Activated CD4-positive, alpha-beta memory T cell treated with anti-CD3 and anti-CD28 coated beads for 36 hours (primary cell): ENCODE results near the gene OR5K2. TPM values are rescaled to one million over a fixed set of nuclear protein-coding genes. Genes with fewer than 3 reads are reported as not detected.

ENCODE experiments used
- CTCF ChIA-PET: fragments of 350-600 bp; sonication (Branson Sonifier 250); formaldehyde crosslinking; loops from one replicate; lab custom pipeline; 2021; ENCODE audit warnings: antibody characterized with exemption, inconsistent platforms; lab: Charles Lee
- POLR2A ChIA-PET: fragments of 350-600 bp; sonication (Branson Sonifier 250); formaldehyde crosslinking; loops from one replicate; lab custom pipeline; 2021; ENCODE audit warnings: antibody characterized with exemption; lab: Charles Lee
- DNase-seq: peaks from one replicate; pipeline ENCODE4 v3.0.0-alpha.2; 2020
- H3K27ac Mint-ChIP-seq: one replicate; pipeline ENCODE4 v1.8.0; 2021; ENCODE audit warnings: mixed read lengths
- H3K27me3 Mint-ChIP-seq: one replicate; pipeline ENCODE4 v1.8.0; 2021; ENCODE audit warnings: mixed read lengths
- H3K36me3 Mint-ChIP-seq: one replicate; pipeline ENCODE4 v1.8.0; 2021; ENCODE audit warnings: mixed read lengths
- H3K4me1 Mint-ChIP-seq: one replicate; pipeline ENCODE4 v1.8.0; 2021; ENCODE audit warnings: low read depth, mixed read lengths
- H3K4me3 Mint-ChIP-seq: one replicate; pipeline ENCODE4 v1.8.0; 2021; ENCODE audit warnings: mild to moderate bottlenecking, mixed read lengths
- H3K9me3 Mint-ChIP-seq: one replicate; pipeline ENCODE4 v1.8.0; 2021; ENCODE audit warnings: mixed read lengths
- intact Hi-C: fragments of 100-400 bp; cut with micrococcal nuclease; formaldehyde crosslinking; loops from one replicate; pipeline ENCODE4 v1.15.1; 2023
- total RNA-seq, 2 experiments: library from RNA; stranded (reverse); gene quantifications; one replicate each; pipeline ENCODE4 v1.2.3, GENCODE V29; 2021

The OR5K2 gene
- total RNA-seq, 2 experiments from 2014 or later: not detected

DNA sequence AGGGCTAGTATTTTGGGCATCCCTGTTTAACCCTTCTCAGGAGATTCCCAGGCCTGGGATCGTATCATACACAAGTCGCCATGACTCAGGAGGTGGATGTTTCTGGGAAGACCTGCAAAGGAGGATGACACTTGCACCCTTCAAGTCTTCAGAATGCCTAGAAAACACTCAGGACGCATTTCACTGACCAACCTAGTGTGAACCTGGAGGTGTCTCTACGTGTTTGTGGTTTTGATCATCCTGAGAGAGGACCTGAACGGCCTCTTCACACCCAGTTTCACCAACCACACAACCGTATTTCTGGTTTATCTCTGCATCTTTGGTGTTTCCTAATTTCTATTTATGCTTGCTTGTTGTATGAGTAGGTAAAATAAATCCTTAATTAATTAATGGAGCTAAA, 28.0 kb downstream of the OR5K2 start:
- no peak overlapping the region for H3K27ac Mint-ChIP-seq
- no peaks in the 10 kb centered on the region for H3K9me3 Mint-ChIP-seq
- CTCF ChIA-PET: interaction anchor here (0.7 to 1.1 kb wide), 2 partner anchors 72 to 486 kb away, joined by 3 read pairs; no protein-coding TSS in a partner anchor
- no peak overlapping the region for H3K4me3 Mint-ChIP-seq
- peaks cover 21% of the 10 kb centered on the region for H3K36me3 Mint-ChIP-seq
- intact Hi-C loops: loop anchor here (10.0 kb wide), 1 partner anchor 651 kb away; no protein-coding TSS in a partner anchor
- H3K4me1 Mint-ChIP-seq: peaks cover 44% of the 10 kb centered on the region
- H3K27me3 Mint-ChIP-seq: no peaks in the 10 kb centered on the region
- DNase-seq: peak; percentile 26
- POLR2A ChIA-PET: interaction anchor here (1.4 kb wide), 2 partner anchors 11 to 16 kb away, joined by 3 to 4 read pairs; no protein-coding TSS in a partner anchor

DNA sequence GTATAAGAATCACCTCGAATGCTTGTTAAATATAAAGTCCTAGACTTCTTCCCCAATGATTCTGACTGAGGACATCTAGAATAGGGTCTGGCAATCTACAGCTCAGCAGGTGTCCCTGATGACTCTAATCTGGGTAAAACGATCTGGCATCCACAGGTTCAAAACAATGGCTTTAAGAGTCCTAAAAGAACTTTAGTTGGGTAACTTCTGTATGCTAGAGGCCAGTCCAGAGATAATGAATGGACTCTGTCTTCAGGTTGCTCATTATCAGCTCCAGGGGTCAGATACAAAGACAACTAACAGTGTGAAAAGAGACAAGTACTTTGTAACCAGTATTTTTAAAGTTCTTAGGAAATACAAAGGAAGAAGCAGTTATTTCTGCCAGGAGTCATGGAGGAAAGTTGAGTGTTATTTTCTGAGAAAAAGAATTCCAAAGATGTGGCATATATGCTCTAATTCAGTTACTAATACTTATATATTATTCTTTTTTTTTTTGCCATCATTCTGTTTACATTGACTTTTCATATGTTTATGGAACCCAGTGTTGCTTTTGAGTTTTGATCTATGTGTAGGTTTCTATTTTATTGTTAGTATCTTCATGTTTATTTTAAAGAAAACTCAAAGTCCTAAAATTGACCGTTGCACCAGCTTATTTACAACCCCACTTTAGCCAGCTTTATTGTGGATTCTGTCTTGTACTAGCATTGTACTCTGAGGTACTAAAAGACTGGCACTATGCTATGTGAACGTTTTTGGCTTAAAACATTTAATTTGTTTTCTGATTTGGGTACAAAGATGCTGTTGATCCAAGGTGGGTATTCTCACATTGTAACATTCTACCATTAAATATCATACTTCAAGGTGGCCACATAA, 31.2 kb downstream of the OR5K2 start:
- peaks cover 10% of the 10 kb centered on the region for H3K36me3 Mint-ChIP-seq

DNA sequence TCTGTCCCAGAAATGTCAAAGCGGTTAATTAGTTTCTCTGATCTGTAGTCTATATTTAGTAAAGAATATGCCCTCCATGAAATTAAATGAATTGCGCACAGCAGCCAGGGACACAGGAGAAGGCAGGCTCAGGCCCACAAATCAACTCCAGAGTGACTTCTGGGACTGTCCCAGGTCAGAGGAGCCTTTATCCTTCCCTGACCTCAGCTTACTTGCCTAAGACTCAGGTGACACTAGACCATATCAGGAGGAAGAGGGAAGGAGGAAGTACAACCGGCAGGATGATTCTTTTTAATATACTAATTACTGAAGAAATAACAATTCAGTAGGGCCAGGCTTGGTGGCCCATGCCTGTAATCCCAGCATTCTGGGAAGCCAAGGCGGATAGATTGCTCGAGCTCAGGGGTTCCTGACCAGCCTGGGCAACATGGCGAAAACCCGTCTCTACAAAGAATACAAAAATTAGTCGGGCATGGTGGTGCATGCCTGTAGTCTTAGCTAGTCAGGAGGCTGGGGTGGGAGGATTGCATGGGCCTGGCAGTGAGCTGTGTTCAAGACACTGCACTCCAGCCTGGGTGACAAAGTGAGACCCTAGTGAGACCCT, 32.5 kb downstream of the OR5K2 start:
- no peaks in the 10 kb centered on the region for H3K9me3 Mint-ChIP-seq
- no peak for DNase-seq
- H3K4me1 Mint-ChIP-seq: peaks cover 33% of the 10 kb centered on the region
- H3K36me3 Mint-ChIP-seq: peaks cover 10% of the 10 kb centered on the region
- no peak overlapping the region for H3K4me3 Mint-ChIP-seq
- H3K27me3 Mint-ChIP-seq: no peaks in the 10 kb centered on the region
- H3K27ac Mint-ChIP-seq: peak overlapping the region; percentile 50
- CTCF ChIA-PET: no interaction called here
- POLR2A ChIA-PET: interaction anchor here (0.7 to 1.2 kb wide), 3 partner anchors 27 to 35 kb away, joined by 3 read pairs; no protein-coding TSS in a partner anchor
- intact Hi-C loops: loop anchor here (10.0 kb wide), 1 partner anchor 655 kb away; no protein-coding TSS in a partner anchor

More for the DNA sequence above, 31.2 kb downstream of the OR5K2 start:
- ChIA-PET POLR2A (no interaction called here), CTCF (no interaction called here)
- H3K27me3 Mint-ChIP-seq: no peaks in the 10 kb centered on the region
- intact Hi-C loops: loop anchor here (10.0 kb wide), 1 partner anchor 654 kb away; no protein-coding TSS in a partner anchor
- H3K4me1 Mint-ChIP-seq: peaks cover 39% of the 10 kb centered on the region
- no peak overlapping the region for H3K4me3 Mint-ChIP-seq
- peak overlapping the region; percentile 19 for H3K27ac Mint-ChIP-seq
- no peaks in the 10 kb centered on the region for H3K9me3 Mint-ChIP-seq
- DNase-seq: no peak

DNA sequence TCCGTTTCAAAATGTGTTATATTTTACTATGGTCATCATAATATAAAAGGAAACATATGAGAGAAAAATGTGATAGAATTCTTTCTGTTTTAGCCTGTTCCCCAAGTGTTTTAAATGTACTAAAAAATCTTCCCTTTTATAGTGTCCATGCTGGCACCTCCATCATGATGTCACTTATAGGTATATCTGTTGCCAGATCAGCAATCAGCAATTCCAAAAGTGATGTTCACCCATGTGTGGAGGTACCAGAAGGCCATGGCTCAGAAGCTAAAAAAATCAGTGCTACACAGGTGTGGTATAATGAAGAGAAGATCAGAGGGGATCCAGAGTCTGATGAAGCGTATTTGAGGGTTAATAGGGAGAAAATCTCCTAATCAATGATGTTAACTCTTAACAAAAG, 33.2 kb downstream of the OR5K2 start:
- H3K27me3 Mint-ChIP-seq: no peaks in the 10 kb centered on the region
- ChIA-PET CTCF (interaction anchor here (0.5 kb wide), 1 partner anchor 554 kb away, joined by 3 read pairs; no protein-coding TSS in a partner anchor), POLR2A (interaction anchor here (1.2 kb wide), 1 partner anchor 34 kb away, joined by 3 read pairs; no protein-coding TSS in a partner anchor)
- intact Hi-C loops: no loop called here
- DNase-seq: no peak
- H3K4me3 Mint-ChIP-seq: no peak overlapping the region
- H3K4me1 Mint-ChIP-seq: peaks cover 27% of the 10 kb centered on the region
- peaks cover 10% of the 10 kb centered on the region for H3K36me3 Mint-ChIP-seq
- H3K9me3 Mint-ChIP-seq: no peaks in the 10 kb centered on the region
- H3K27ac Mint-ChIP-seq: no peak overlapping the region

GRCh38 chr3:98531622-98532274, 34.3 kb downstream of the OR5K2 start, which contains the start of gene GPR15:
GPR15 (plus strand) TSS chr3:98531978; CDS start chr3:98532034, 56 bp downstream.
- Mint-ChIP-seq H3K27me3 (no peaks in the 10 kb centered on the region), H3K4me1 (peaks cover 32% of the 10 kb centered on the region), H3K36me3 (peaks cover 10% of the 10 kb centered on the region), H3K4me3 (peak within 1 kb of the TSS; percentile 38), H3K9me3 (no peaks in the 10 kb centered on the region), H3K27ac (peak within 1 kb of the TSS; percentile 50)
- intact Hi-C loops: no loop called here
- ChIA-PET POLR2A (interaction anchor here (1.8 to 2.4 kb wide), 3 partner anchors 9 to 22 kb away, joined by 4 to 12 read pairs (median 9); partner anchors contain the start of gene CLDND1), CTCF (interaction anchor here (0.8 to 1.9 kb wide), 3 partner anchors 32 to 70 kb away, joined by 3 to 5 read pairs (median 3); no protein-coding TSS in a partner anchor)
- DNase-seq: no peak

GRCh38 chr3:98532275-98532637, 34.8 kb downstream of the OR5K2 start:
- DNase-seq: no peak
- no peaks in the 10 kb centered on the region for H3K9me3 Mint-ChIP-seq
- intact Hi-C loops: no loop called here
- ChIA-PET POLR2A (interaction anchor here (0.5 to 2.4 kb wide), 6 partner anchors 9 to 30 kb away, joined by 3 to 12 read pairs (median 4); partner anchors contain the start of gene CLDND1), CTCF (interaction anchor here (0.8 to 2.1 kb wide), 4 partner anchors 32 to 70 kb away, joined by 3 to 5 read pairs (median 4); no protein-coding TSS in a partner anchor)
- H3K4me3 Mint-ChIP-seq: peak overlapping the region; percentile 38
- H3K36me3 Mint-ChIP-seq: peaks cover 10% of the 10 kb centered on the region
- H3K4me1 Mint-ChIP-seq: peaks cover 35% of the 10 kb centered on the region
- no peaks in the 10 kb centered on the region for H3K27me3 Mint-ChIP-seq
- peak overlapping the region; percentile 50 for H3K27ac Mint-ChIP-seq

DNA sequence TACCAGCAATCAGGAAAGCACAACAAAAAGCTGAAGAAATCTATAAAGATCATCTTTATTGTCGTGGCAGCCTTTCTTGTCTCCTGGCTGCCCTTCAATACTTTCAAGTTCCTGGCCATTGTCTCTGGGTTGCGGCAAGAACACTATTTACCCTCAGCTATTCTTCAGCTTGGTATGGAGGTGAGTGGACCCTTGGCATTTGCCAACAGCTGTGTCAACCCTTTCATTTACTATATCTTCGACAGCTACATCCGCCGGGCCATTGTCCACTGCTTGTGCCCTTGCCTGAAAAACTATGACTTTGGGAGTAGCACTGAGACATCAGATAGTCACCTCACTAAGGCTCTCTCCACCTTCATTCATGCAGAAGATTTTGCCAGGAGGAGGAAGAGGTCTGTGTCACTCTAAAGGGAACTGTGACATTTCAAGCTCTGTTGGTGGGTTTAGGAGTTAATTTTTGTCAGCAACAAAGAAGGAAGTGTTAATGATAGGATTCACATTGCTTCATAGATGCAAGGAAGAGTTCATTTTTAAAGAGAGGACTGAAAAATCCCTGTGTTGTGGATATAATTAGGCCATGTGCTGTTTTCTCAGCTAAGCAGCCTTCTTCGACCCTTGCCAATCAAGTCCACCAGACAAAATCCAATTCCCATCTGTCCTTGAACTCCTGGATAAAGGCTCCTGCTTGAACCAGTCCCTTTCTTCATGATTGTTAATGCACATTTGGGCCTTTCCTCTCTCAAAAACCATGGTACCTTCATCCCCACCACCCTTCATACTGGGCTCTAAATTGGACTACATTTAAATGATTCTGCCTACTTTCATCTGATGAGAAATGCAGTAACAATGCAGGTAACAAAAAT, 35.5 kb downstream of the OR5K2 start:
- CTCF ChIA-PET: interaction anchor here (0.8 to 2.1 kb wide), 4 partner anchors 31 to 69 kb away, joined by 3 to 5 read pairs (median 4); no protein-coding TSS in a partner anchor
- POLR2A ChIA-PET: interaction anchor here (0.5 to 2.4 kb wide), 6 partner anchors 10 to 29 kb away, joined by 3 to 12 read pairs (median 4); partner anchors contain the start of gene CLDND1
- peaks cover 10% of the 10 kb centered on the region for H3K36me3 Mint-ChIP-seq
- no peaks in the 10 kb centered on the region for H3K9me3 Mint-ChIP-seq
- DNase-seq: no peak
- no peaks in the 10 kb centered on the region for H3K27me3 Mint-ChIP-seq
- peaks cover 35% of the 10 kb centered on the region for H3K4me1 Mint-ChIP-seq
- peak overlapping the region; percentile 50 for H3K27ac Mint-ChIP-seq
- intact Hi-C loops: no loop called here
- H3K4me3 Mint-ChIP-seq: peak overlapping the region; percentile 38

GRCh38 chr3:98534168-98534567, 36.7 kb downstream of the OR5K2 start:
- Mint-ChIP-seq H3K27me3 (no peaks in the 10 kb centered on the region), H3K9me3 (no peaks in the 10 kb centered on the region), H3K4me1 (peaks cover 39% of the 10 kb centered on the region), H3K27ac (peak overlapping the region; percentile 13), H3K4me3 (peak overlapping the region; percentile 38), H3K36me3 (peaks cover 10% of the 10 kb centered on the region)
- intact Hi-C loops: no loop called here
- no peak for DNase-seq
- ChIA-PET POLR2A (interaction anchor here (1.5 to 2.4 kb wide), 2 partner anchors 11 to 20 kb away, joined by 3 to 12 read pairs; partner anchors contain the start of gene CLDND1), CTCF (interaction anchor here (1.0 to 2.1 kb wide), 3 partner anchors 21 to 58 kb away, joined by 3 to 5 read pairs (median 3); no protein-coding TSS in a partner anchor)

- ChIA-PET CTCF (interaction anchor here (1.0 kb wide), 2 partner anchors 20 to 29 kb away, joined by 3 read pairs; no protein-coding TSS in a partner anchor), POLR2A (interaction anchor here (1.5 kb wide), 1 partner anchor 12 kb away, joined by 3 read pairs; the partner anchor contains the start of gene CLDND1)
- H3K4me3 Mint-ChIP-seq: peak overlapping the region; percentile 48
- no peak for DNase-seq
- peak overlapping the region; percentile 51 for H3K27ac Mint-ChIP-seq
- no peaks in the 10 kb centered on the region for H3K27me3 Mint-ChIP-seq
- peaks cover 40% of the 10 kb centered on the region for H3K4me1 Mint-ChIP-seq
- H3K36me3 Mint-ChIP-seq: peaks cover 10% of the 10 kb centered on the region
- H3K9me3 Mint-ChIP-seq: no peaks in the 10 kb centered on the region
- intact Hi-C loops: no loop called here
Observed at GRCh38 chr3:98534734-98535133, 37.3 kb downstream of the OR5K2 start.

DNA sequence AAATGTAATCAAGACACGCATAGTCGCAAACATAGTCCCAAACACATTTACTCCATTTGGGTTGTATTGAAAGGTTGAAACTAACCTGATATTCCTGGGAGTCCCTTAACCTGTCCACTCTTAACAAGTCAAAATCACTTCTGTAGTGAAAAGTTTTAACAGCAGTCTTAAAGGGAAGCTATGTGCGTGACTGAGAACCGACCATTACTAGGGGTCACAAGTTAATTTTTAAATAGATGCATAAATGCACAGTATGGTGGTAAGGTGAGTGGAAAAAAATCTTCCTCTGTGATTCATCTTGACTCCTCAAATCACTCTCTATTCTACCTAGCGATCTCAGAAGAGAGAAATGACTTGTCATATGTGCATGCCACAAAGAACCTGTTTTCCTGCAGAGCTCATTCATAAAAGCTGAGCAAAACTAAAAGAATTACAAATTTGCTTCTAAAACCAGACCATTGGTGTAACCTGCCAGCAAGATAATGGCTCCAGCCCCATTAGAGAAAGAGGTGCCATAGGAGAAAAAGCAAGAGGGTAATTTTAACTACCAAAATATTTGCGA, 39.1 kb downstream of the OR5K2 start:
- H3K4me1 Mint-ChIP-seq: peaks cover 43% of the 10 kb centered on the region
- intact Hi-C loops: loop anchor here (1.0 kb wide), 4 partner anchors 10 to 38 kb away; partner anchors contain the start of gene CLDND1
- H3K9me3 Mint-ChIP-seq: no peaks in the 10 kb centered on the region
- POLR2A ChIA-PET: interaction anchor here (0.7 to 2.8 kb wide), 12 partner anchors 10 to 37 kb away, joined by 3 to 39 read pairs (median 5); partner anchors contain the start of gene CLDND1
- H3K4me3 Mint-ChIP-seq: peak overlapping the region; percentile 63
- no peak for DNase-seq
- peaks cover 7% of the 10 kb centered on the region for H3K36me3 Mint-ChIP-seq
- no peaks in the 10 kb centered on the region for H3K27me3 Mint-ChIP-seq
- CTCF ChIA-PET: interaction anchor here (0.9 to 2.8 kb wide), 13 partner anchors 13 to 499 kb away, joined by 3 to 15 read pairs (median 5); partner anchors contain the start of genes CLDND1 and CPOX
- H3K27ac Mint-ChIP-seq: peak overlapping the region; percentile 80
